IMR-90 (cell line): ENCODE results near the gene STX17. TPM values are rescaled to one million over a fixed set of nuclear protein-coding genes. Genes with fewer than 3 reads are reported as not detected.

Experiments used
- ATAC-seq: fragments of 200-7000 bp; cut with Tn5 transposase; 2 replicates; pipeline ENCODE4 v1.9.1; 2020; ENCODE audit warnings: low read depth, mild to moderate bottlenecking, moderate library complexity
- BruUV-seq: library from RNA; stranded (reverse); fragments of 400-500 nt; replicated peaks from 2 replicates; lab custom pipeline; 2021; lab: Mats Ljungman, UMichigan
- CTCF ChIA-PET: fragments of 300-600 bp; formaldehyde crosslinking; extraction: SDS; loops from one replicate; lab custom pipeline; 2021; ENCODE audit warnings: antibody characterized with exemption; lab: Yijun Ruan, JAX
- POLR2A ChIA-PET: fragments of 300-600 bp; sonication (Branson Sonifier 250); formaldehyde crosslinking; loops from one replicate; lab custom pipeline; 2022; ENCODE audit warnings: antibody characterized with exemption; ENCODE audit not compliant: unreplicated experiment; lab: Charles Lee
- DNase-seq: peaks from one replicate; pipeline ENCODE4 v3.0.0; 2013
- H2AFZ ChIP-seq: replicated peaks from 2 replicates; pipeline ENCODE3; 2013; ENCODE audit warnings: low read length, mild to moderate bottlenecking; ENCODE audit not compliant: poor library complexity
- H2AK5ac ChIP-seq: 2 replicates; pipeline ENCODE4 v1.6.1; 2013; ENCODE audit warnings: low read depth, low read length, inconsistent platforms
- H2AK9ac ChIP-seq: replicated peaks from 2 replicates; pipeline ENCODE3; 2013; ENCODE audit warnings: mild to moderate bottlenecking, low read depth, low read length, moderate library complexity; ENCODE audit not compliant: poor library complexity
- H2BK120ac ChIP-seq: 2 replicates; pipeline ENCODE4 v1.6.1; 2013; ENCODE audit warnings: low read depth, low read length, inconsistent platforms
- H2BK15ac ChIP-seq: 3 replicates; pipeline ENCODE4 v1.6.1; 2013; ENCODE audit warnings: low read depth, low read length, inconsistent platforms
- H2BK20ac ChIP-seq: 2 replicates; pipeline ENCODE4 v1.6.1; 2013; ENCODE audit warnings: low read depth, mild to moderate bottlenecking, inconsistent platforms, low read length, moderate library complexity
- H2BK5ac ChIP-seq: 2 replicates; pipeline ENCODE4 v1.6.1; 2013; ENCODE audit warnings: mild to moderate bottlenecking, low read depth, low read length, inconsistent platforms; ENCODE audit not compliant: poor library complexity, severe bottlenecking
- H3K14ac ChIP-seq: replicated peaks from 2 replicates; pipeline ENCODE4 v1.6.1; 2013; ENCODE audit warnings: low read depth, low read length, inconsistent platforms
- H3K18ac ChIP-seq: 2 replicates; pipeline ENCODE4 v1.6.1; 2013; ENCODE audit warnings: low read depth, low read length, control low read depth
- H3K23ac ChIP-seq: 2 replicates; pipeline ENCODE4 v1.6.1; 2013; ENCODE audit warnings: low read depth, low read length, inconsistent platforms
- H3K27ac ChIP-seq: 2 replicates; pipeline ENCODE4 v1.5.1; 2013; ENCODE audit warnings: mild to moderate bottlenecking, control low read depth, low read length; ENCODE audit not compliant: insufficient read depth
- H3K27me3 ChIP-seq: 2 replicates; pipeline ENCODE4 v1.6.1; 2013; ENCODE audit warnings: low read length; ENCODE audit not compliant: control insufficient read depth, insufficient read depth
- H3K36me3 ChIP-seq: 2 replicates; pipeline ENCODE4 v1.6.1; 2013; ENCODE audit warnings: low read length, mixed read lengths; ENCODE audit not compliant: control insufficient read depth, insufficient read depth
- H3K4ac ChIP-seq: 2 replicates; pipeline ENCODE4 v1.6.1; 2013; ENCODE audit warnings: low read depth, low read length, inconsistent platforms
- H3K4me1 ChIP-seq: 2 replicates; pipeline ENCODE4 v1.6.1; 2013; ENCODE audit warnings: low read length, mixed read lengths; ENCODE audit not compliant: control insufficient read depth, insufficient read depth
- H3K4me2 ChIP-seq: 2 replicates; pipeline ENCODE4 v1.6.1; 2013; ENCODE audit warnings: low read depth, mild to moderate bottlenecking, control low read depth, low read length, moderate library complexity
- H3K4me3 ChIP-seq: 2 replicates; pipeline ENCODE4 v1.5.1; 2013; ENCODE audit warnings: low read depth, mild to moderate bottlenecking, control low read depth, low read length, moderate library complexity; ENCODE audit not compliant: insufficient read depth
- H3K56ac ChIP-seq: 2 replicates; pipeline ENCODE4 v1.6.1; 2013; ENCODE audit warnings: low read length, inconsistent platforms; ENCODE audit not compliant: insufficient read depth; ENCODE audit errors: extremely low read depth
- H3K79me1 ChIP-seq, 2 experiments: 2 replicates each; pipeline ENCODE4 v1.6.1; 2013; ENCODE audit warnings: low read length in 2 of 2, inconsistent platforms in 1 of 2, low read depth in 1 of 2
- H3K9ac ChIP-seq: 2 replicates; pipeline ENCODE4 v1.6.1; 2013; ENCODE audit warnings: low read depth, low read length, control low read depth
- H3K9me1 ChIP-seq: 2 replicates; pipeline ENCODE4 v1.6.1; 2013; ENCODE audit warnings: low read length, inconsistent platforms; ENCODE audit not compliant: insufficient read depth
- H3K9me3 ChIP-seq: 2 replicates; pipeline ENCODE4 v1.6.1; 2013; ENCODE audit warnings: low read length; ENCODE audit not compliant: control insufficient read depth, insufficient read depth
- H4K20me1 ChIP-seq: 2 replicates; pipeline ENCODE4 v1.6.1; 2013; ENCODE audit warnings: low read length, inconsistent platforms; ENCODE audit not compliant: insufficient read depth
- H4K5ac ChIP-seq: 2 replicates; pipeline ENCODE4 v1.6.1; 2013; ENCODE audit warnings: mild to moderate bottlenecking, low read depth, low read length, control low read depth
- H4K8ac ChIP-seq, 2 experiments: 2 replicates each; pipeline ENCODE4 v1.6.1; 2013; ENCODE audit warnings: low read depth in 2 of 2, low read length in 2 of 2, control low read depth in 1 of 2, inconsistent platforms in 1 of 2
- H4K91ac ChIP-seq: 2 replicates; pipeline ENCODE4 v1.6.1; 2013; ENCODE audit warnings: low read depth, low read length, inconsistent platforms; ENCODE audit not compliant: insufficient read depth
- CTCF ChIP-seq: conservative IDR thresholded peaks from 2 replicates; pipeline ENCODE4 v1.5.1; 2012; ENCODE audit warnings: mild to moderate bottlenecking, low read depth, low read length, improper control_type of control experiment
- ELK1 ChIP-seq: fragments of 150-350 bp; IDR thresholded peaks from 2 replicates; pipeline ENCODE4 v1.6.1; 2016; ENCODE audit warnings: low read depth, mild to moderate bottlenecking, low read length, moderate library complexity, borderline replicate concordance
- FOS ChIP-seq: fragments of 150-350 bp; IDR thresholded peaks from 2 replicates; pipeline ENCODE4 v1.6.1; 2016; ENCODE audit warnings: low read depth, low read length
- MAFK ChIP-seq: IDR thresholded peaks from 2 replicates; pipeline ENCODE4 v1.6.1; 2012; ENCODE audit warnings: low read depth, low read length, improper control_type of control experiment
- MAZ ChIP-seq: IDR thresholded peaks from 2 replicates; pipeline ENCODE4 v1.6.1; 2012; ENCODE audit warnings: low read depth, mild to moderate bottlenecking, low read length, improper control_type of control experiment, moderate library complexity, borderline replicate concordance
- MXI1 ChIP-seq: IDR thresholded peaks from 2 replicates; pipeline ENCODE4 v1.6.1; 2012; ENCODE audit warnings: low read depth, mild to moderate bottlenecking, low read length, moderate library complexity, borderline replicate concordance
- RAD21 ChIP-seq: IDR thresholded peaks from 2 replicates; pipeline ENCODE4 v1.6.1; 2012; ENCODE audit warnings: low read length, improper control_type of control experiment
- RCOR1 ChIP-seq: IDR thresholded peaks from 2 replicates; pipeline ENCODE4 v1.6.1; 2012; ENCODE audit warnings: mild to moderate bottlenecking, low read length, improper control_type of control experiment; ENCODE audit not compliant: insufficient replicate concordance
- RFX5 ChIP-seq: IDR thresholded peaks from 2 replicates; pipeline ENCODE4 v1.8.0; 2012; ENCODE audit warnings: low read depth, mild to moderate bottlenecking, low read length, moderate library complexity
- SMC3 ChIP-seq: fragments of 150-350 bp; IDR thresholded peaks from 2 replicates; pipeline ENCODE4 v1.6.1; 2016; ENCODE audit warnings: low read depth, mild to moderate bottlenecking, antibody characterized with exemption, low read length, moderate library complexity
- USF2 ChIP-seq: fragments of 150-350 bp; IDR thresholded peaks from 2 replicates; pipeline ENCODE4 v1.6.1; 2017; ENCODE audit warnings: mild to moderate bottlenecking, antibody characterized with exemption, low read length, low read depth
- WGBS, 2 experiments: methylation state at CpG; one replicate each; pipeline versions ENCODE4 v1.1.5 to v1.1.7; 2013; ENCODE audit warnings: missing lambda C conversion rate in 2 of 2; ENCODE audit not compliant: insufficient read length in 1 of 2; ENCODE audit errors: extremely low coverage in 2 of 2; 5-methylcytosine and 5-hydroxymethylcytosine counted together
- dilution Hi-C: fragments of 300-500 bp; cut with HindIII; formaldehyde crosslinking; loops from one replicate; pipeline ENCODE4 v1.14.3; 2018; ENCODE audit warnings: low sequenced_read_pairs; ENCODE audit not compliant: unreplicated experiment
- in situ Hi-C: fragments of 300-500 bp; cut with MboI; formaldehyde crosslinking; loops from 3 replicates; pipeline ENCODE4 v1.14.3; 2019; ENCODE audit warnings: low sequenced_read_pairs, inconsistent platforms, mixed read lengths
- intact Hi-C: fragments of 100-400 bp; cut with micrococcal nuclease; formaldehyde crosslinking; loops from 2 replicates; pipeline ENCODE4 v1.10.0; 2022
- polyA plus RNA-seq, 3 experiments: library from polyadenylated mRNA; depleted of rRNA; stranded (reverse); fragments of >200 nt; gene quantifications; 2 replicates each; pipeline ENCODE4 v1.2.3, GENCODE V29; 2012; ENCODE audit warnings: low replicate concordance in 1 of 3
- total RNA-seq: library from RNA; depleted of rRNA; stranded (reverse); fragments of >200 nt; gene quantifications from 2 replicates; pipeline ENCODE4 v1.2.3, GENCODE V29; 2012

The STX17 gene
- total and polyA plus RNA-seq, 2 of the 4 experiments (the other 2 are of a cell fraction), result 6.2 to 11.7 TPM

- 0 out of 2 replicates have a peak, but pooled peaks cover 1% of the 10 kb centered on the region for H3K36me3 ChIP-seq
- no peak overlapping the region for H2BK120ac ChIP-seq
- no peak overlapping the region for H4K91ac ChIP-seq
- BruUV-seq, result no TSS peak
- H4K8ac ChIP-seq, result no peak overlapping the region
- no peak overlapping the region for H3K27ac ChIP-seq
- no peak overlapping the region for H2BK15ac ChIP-seq
- ATAC-seq, result no peak
- no peak overlapping the region for H3K4me2 ChIP-seq
- H3K4me3 ChIP-seq, result no peak overlapping the region
- H2AK5ac ChIP-seq, result no peak overlapping the region
- dilution Hi-C loops (no loop called here), in situ Hi-C loops (no loop called here), intact Hi-C loops (no loop called here)
- H3K23ac ChIP-seq, result no peak overlapping the region
- no peak overlapping the region for H2BK20ac ChIP-seq
- CTCF ChIA-PET, result no interaction called here
- no peak overlapping the region for H3K56ac ChIP-seq
- H3K9me3 ChIP-seq, result no peaks in the 10 kb centered on the region
- POLR2A ChIA-PET, result no interaction called here
- no peaks in the 10 kb centered on the region for H3K4me1 ChIP-seq
- no peaks in the 10 kb centered on the region; a peak in 1 of 4 replicates for H3K79me1 ChIP-seq
- H2BK5ac ChIP-seq, result no peak overlapping the region
- no peak for DNase-seq
- H3K18ac ChIP-seq, result no peak overlapping the region
- no peaks in the 10 kb centered on the region for H4K20me1 ChIP-seq
- no peak for TF ChIP-seq RCOR1
- TF ChIP-seq MAZ, result no peak
- TF ChIP-seq MXI1, result no peak
- TF ChIP-seq ELK1, result no peak
- no peak for TF ChIP-seq CTCF
- TF ChIP-seq USF2, result no peak
- no peak for TF ChIP-seq RAD21
- TF ChIP-seq RFX5, result no peak
- no peak for TF ChIP-seq FOS
- no peak for TF ChIP-seq MAFK
- TF ChIP-seq SMC3, result no peak
- H3K27me3 ChIP-seq, result no peaks in the 10 kb centered on the region
- H3K9ac ChIP-seq, result no peak overlapping the region
- no peak overlapping the region for H2AK9ac ChIP-seq
- H2AFZ ChIP-seq, result no peak overlapping the region
- no peak overlapping the region for H4K5ac ChIP-seq
- H3K14ac ChIP-seq, result no peak overlapping the region
- H3K9me1 ChIP-seq, result no peaks in the 10 kb centered on the region
- H3K4ac ChIP-seq, result no peak overlapping the region
- no CpG with 5 or more reads among the region's 4 CpGs for WGBS, 2 experiments
Observed at GRCh38 chr9:99955606-99956005, 49.2 kb downstream of the STX17 start.
